Kidney glomerular epithelial cell (primary cell): ENCODE data around the gene DENND4C.
"Not testable (repeated sequence)": the region's sequence is repeated elsewhere in the genome, so short reads cannot be mapped to it uniquely, and the experiment has no call there.

Source experiments
- DNase-seq: peaks from one replicate; lab custom pipeline; 2025; lab: John Stamatoyannopoulos, UW

DENND4C gene

DNA sequence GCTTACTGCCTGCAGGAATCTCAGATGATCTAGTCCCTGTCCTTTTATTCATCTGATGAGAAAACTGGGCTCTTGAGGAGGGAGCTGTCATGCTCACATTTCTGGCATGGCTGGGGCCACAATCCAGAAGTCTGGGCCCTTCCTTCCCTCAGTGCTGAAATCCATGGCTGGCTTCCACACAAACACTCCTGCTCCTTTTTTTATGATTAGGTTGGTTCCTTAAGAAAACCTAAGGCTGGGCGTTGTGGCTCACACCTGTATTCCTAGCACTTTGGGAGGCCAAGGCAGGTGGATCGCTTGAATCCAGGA lies 179.7 kb downstream of the DENND4C start:
- DNase-seq: no peak

DNA sequence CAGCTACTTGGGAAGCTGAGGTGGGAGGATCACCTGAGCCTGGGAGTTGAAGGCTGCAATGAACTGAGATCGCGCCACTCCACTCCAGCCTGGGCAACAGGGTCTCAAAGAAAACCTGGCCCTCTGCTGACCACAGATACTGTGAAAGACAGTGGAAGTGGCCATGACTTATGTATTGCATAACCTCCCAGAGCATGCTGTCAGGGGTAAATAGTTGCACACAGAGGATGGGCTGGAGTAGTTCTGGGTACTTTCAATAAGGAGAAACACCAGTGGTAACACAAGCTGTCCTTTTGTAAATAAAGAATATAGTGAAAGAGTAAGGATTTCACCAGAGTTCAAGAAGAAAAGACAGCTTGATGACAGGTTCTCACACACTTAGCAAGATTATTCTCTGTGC lies 180.1 kb downstream of the DENND4C start:
- no peak for DNase-seq

DNA sequence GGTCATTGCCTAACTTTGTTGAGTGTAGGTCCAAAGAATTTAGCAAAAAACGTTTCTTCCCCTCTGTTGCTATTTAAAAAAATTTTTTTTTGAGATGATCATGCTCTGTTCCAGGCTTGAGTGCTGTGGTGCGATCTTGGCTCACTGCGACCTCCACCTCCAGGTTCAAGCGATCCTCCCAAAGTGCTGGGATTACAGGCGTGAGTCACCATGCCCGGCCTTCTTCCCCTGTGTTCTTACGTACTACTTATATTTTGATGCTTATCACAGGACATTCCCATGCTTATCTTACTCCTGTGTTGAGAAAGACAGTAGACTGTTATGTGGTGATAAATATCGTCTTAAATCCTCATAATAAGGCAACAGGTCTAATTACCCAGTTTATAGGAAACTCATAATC lies 180.8 kb downstream of the DENND4C start:
- no peak for DNase-seq

DNA sequence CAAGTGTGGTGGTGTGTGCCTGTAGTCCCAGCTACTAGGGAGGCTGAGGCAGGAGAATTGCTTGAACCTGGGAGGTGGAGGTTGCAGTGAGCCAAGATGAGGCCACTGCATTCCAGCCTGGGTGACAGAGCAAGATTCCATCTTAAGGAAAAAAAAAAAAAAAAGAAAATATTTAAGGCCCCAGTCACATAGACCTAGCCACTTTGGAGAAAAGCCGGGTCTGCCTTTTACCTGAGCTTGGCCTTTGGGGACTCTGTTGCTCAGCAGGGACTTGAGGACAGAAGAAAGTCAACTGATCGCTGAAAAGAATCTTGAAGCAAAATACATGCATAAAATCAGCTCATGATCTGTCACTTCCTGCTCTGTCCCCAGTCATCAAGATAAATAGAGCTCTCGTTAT lies 183.0 kb downstream of the DENND4C start:
- DNase-seq: not testable (repeated sequence)

DNA sequence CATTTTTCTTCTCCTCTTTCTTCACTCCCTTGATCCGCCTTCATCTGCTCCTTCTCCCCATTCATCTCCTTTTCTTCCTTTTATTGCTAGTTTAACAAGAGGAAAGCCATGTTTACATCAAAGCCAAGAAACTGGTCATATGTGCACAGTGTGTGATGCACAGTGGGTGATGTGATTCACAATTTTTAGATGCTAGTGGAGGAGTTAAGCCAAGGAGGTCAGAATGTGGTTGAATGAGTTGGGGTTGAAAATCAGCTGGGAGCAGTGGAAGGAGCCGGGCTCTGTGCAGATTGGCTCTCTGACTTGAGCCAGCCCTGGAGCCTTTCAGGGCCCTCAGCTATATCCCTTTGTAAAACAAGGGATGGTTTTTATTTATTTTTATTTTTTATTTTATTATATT lies 185.7 kb downstream of the DENND4C start:
- DNase-seq: no peak

DNA sequence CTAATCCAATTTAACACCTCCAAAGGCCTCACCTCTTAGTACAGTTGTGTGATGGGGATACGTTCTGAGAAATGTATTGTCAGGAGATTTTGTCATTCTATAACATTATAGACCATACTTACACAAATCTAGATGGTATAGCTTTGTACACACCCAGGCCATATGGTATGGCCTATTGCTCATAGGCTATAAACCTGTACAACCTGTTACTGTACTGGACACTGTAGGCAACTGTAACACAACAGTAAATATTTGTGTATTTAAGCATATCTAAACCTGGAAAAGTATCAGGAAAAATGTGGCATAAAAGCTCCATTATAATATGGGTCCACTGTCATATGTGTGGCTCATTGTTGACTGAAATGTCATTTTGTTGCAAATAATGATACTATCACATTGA lies 190.4 kb downstream of the DENND4C start:
- no peak for DNase-seq
